Colonic mucosa (tissue), 4 donors: ENCODE data around the gene TTLL11. TPM values are rescaled to one million over a fixed set of nuclear protein-coding genes. Genes with fewer than 3 reads are reported as not detected.

Source experiments
- DNase-seq: peaks from one replicate; pipeline ENCODE4 v3.0.0-alpha.2; 2020
- H3K27ac ChIP-seq: fragments of 200-600 bp; one replicate; pipeline ENCODE4 v1.8.0; 2021
- H3K27me3 ChIP-seq: fragments of 200-600 bp; one replicate; pipeline ENCODE4 v1.8.0; 2021
- H3K36me3 ChIP-seq: fragments of 200-600 bp; one replicate; pipeline ENCODE4 v1.8.0; 2021
- H3K4me1 ChIP-seq: fragments of 200-600 bp; one replicate; pipeline ENCODE4 v1.8.0; 2021; ENCODE audit warnings: mild to moderate bottlenecking
- H3K4me3 ChIP-seq: fragments of 200-600 bp; one replicate; pipeline ENCODE4 v1.8.0; 2021
- H3K9ac ChIP-seq, 2 donors: one replicate each; pipeline ENCODE4 v1.7.0; 2013; ENCODE audit warnings: control low read depth in 2 of 2, low read depth in 2 of 2, low read length in 2 of 2
- H3K9me3 ChIP-seq: fragments of 200-600 bp; one replicate; pipeline ENCODE4 v1.8.0; 2021
- CTCF ChIP-seq: fragments of 200-600 bp; IDR thresholded peaks from one replicate; pipeline ENCODE4 v1.8.0; 2022; ENCODE audit warnings: antibody characterized with exemption, mild to moderate bottlenecking
- intact Hi-C: fragments of 100-400 bp; cut with DNase I; formaldehyde crosslinking; loops from one replicate; pipeline ENCODE4 v1.14.1; 2022
- total RNA-seq, 2 donors: library from RNA; stranded (reverse); fragmentation: NEBNext Ultra II Directional in 1 of 2; extraction: Animal tissue kit (Norgen Biotek cat#: 25700) in 1 of 2; gene quantifications; one replicate each; pipeline ENCODE4 v1.2.1, GENCODE V29; 2021
- donor health status: healthy.
- donor health status: DM: no; HTN: no; CAD: no.
- donor health status: DM: no; HTN: no; CAD: no.

Gene TTLL11
- total RNA-seq, 2 donors from 2014 or later = 5.1 to 5.5 TPM

- Histone ChIP-seq H3K27me3 (no peaks in the 10 kb centered on the region), H3K9me3 (no peaks in the 10 kb centered on the region), H3K4me1 (no peaks in the 10 kb centered on the region), H3K4me3 (no peak overlapping the region), H3K36me3 (no peaks in the 10 kb centered on the region), H3K27ac (no peak overlapping the region), H3K9ac (no peak overlapping the region)
- no peak for TF ChIP-seq CTCF
- intact Hi-C loops = no loop called here
- no peak for DNase-seq
These were observed 278.5 kb downstream of the TTLL11 start for GRCh38 chr9:121814594-121814993.

- H3K4me3 ChIP-seq = no peak overlapping the region
- no peaks in the 10 kb centered on the region for H3K9me3 ChIP-seq
- no peaks in the 10 kb centered on the region for H3K27me3 ChIP-seq
- TF ChIP-seq CTCF = no peak
- no peak for DNase-seq
- H3K9ac ChIP-seq = no peak overlapping the region
- no peaks in the 10 kb centered on the region for H3K4me1 ChIP-seq
- intact Hi-C loops = no loop called here
- no peak overlapping the region for H3K27ac ChIP-seq
- no peaks in the 10 kb centered on the region for H3K36me3 ChIP-seq
These were observed 279.4 kb downstream of the TTLL11 start for GRCh38 chr9:121813519-121814210.

- H3K9ac ChIP-seq = no peak overlapping the region
- H3K27ac ChIP-seq = no peak overlapping the region
- no peaks in the 10 kb centered on the region for H3K4me1 ChIP-seq
- no peak for DNase-seq
- no peak overlapping the region for H3K4me3 ChIP-seq
- no peak for TF ChIP-seq CTCF
- H3K27me3 ChIP-seq = no peaks in the 10 kb centered on the region
- H3K9me3 ChIP-seq = no peaks in the 10 kb centered on the region
- intact Hi-C loops = no loop called here
- H3K36me3 ChIP-seq = no peaks in the 10 kb centered on the region
These were observed 280.9 kb downstream of the TTLL11 start for GRCh38 chr9:121812159-121812735.

- no peak for DNase-seq
- Histone ChIP-seq H3K27ac (no peak overlapping the region), H3K4me3 (no peak overlapping the region), H3K9me3 (no peaks in the 10 kb centered on the region), H3K4me1 (no peaks in the 10 kb centered on the region), H3K36me3 (no peaks in the 10 kb centered on the region), H3K9ac (no peak overlapping the region), H3K27me3 (no peaks in the 10 kb centered on the region)
- no peak for TF ChIP-seq CTCF
- intact Hi-C loops = no loop called here
These were observed 281.4 kb downstream of the TTLL11 start for GRCh38 chr9:121811751-121812150.

- no peaks in the 10 kb centered on the region for H3K9me3 ChIP-seq
- no peak overlapping the region for H3K9ac ChIP-seq
- no peaks in the 10 kb centered on the region for H3K4me1 ChIP-seq
- intact Hi-C loops = no loop called here
- TF ChIP-seq CTCF = no peak
- no peak overlapping the region for H3K27ac ChIP-seq
- DNase-seq = no peak
- no peaks in the 10 kb centered on the region for H3K36me3 ChIP-seq
- no peaks in the 10 kb centered on the region for H3K27me3 ChIP-seq
- H3K4me3 ChIP-seq = no peak overlapping the region
These were observed 282.0 kb downstream of the TTLL11 start for GRCh38 chr9:121811140-121811539.
